ENCODE results near the gene FNIP2. TPM values are rescaled to one million over a fixed set of nuclear protein-coding genes. Genes with fewer than 3 reads are reported as not detected.

The FNIP2 gene
- total RNA-seq, 4 donors from 2014 or later: 21.4 to 31.7 (median 28.1) TPM

GRCh38 chr4:158801066-158801465, 32.2 kb downstream of the FNIP2 start:
- no peak overlapping the region for H3K27ac ChIP-seq
- H3K27me3 ChIP-seq: no peaks in the 10 kb centered on the region
- no peaks in the 10 kb centered on the region for H3K9me3 ChIP-seq
- 62% methylated on average over 4 of the region's 4 CpGs for WGBS
- peaks cover 29% of the 10 kb centered on the region for H3K4me1 ChIP-seq
- no peak overlapping the region for H3K4me3 ChIP-seq
- no peaks in the 10 kb centered on the region for H3K36me3 ChIP-seq
- TF ChIP-seq EP300 (IDR thresholded peaks at IDR 0.05): no peak
- TF ChIP-seq POLR2AphosphoS5 (IDR thresholded peaks at IDR 0.05): no peak
- no peak for TF ChIP-seq CTCF (IDR thresholded peaks at IDR 0.05)
- TF ChIP-seq POLR2A (IDR thresholded peaks at IDR 0.05): no peak
- DNase-seq (ENCODE audit: low spot score in 2 of 2): no peak

GRCh38 chr4:158801677-158802076, 32.9 kb downstream of the FNIP2 start:
- WGBS: 95% methylated on average over 3 of the region's 3 CpGs
- Histone ChIP-seq H3K9me3 (no peaks in the 10 kb centered on the region), H3K27ac (no peak overlapping the region), H3K4me3 (no peak overlapping the region), H3K27me3 (no peaks in the 10 kb centered on the region), H3K36me3 (no peaks in the 10 kb centered on the region), H3K4me1 (peaks cover 35% of the 10 kb centered on the region)
- no peak for DNase-seq (ENCODE audit: low spot score in 2 of 2)
- no peak for TF ChIP-seq EP300 (IDR thresholded peaks at IDR 0.05)
- no peak for TF ChIP-seq CTCF (IDR thresholded peaks at IDR 0.05)
- TF ChIP-seq POLR2A (IDR thresholded peaks at IDR 0.05): no peak
- TF ChIP-seq POLR2AphosphoS5 (IDR thresholded peaks at IDR 0.05): no peak

GRCh38 chr4:158802914-158803313, 34.1 kb downstream of the FNIP2 start:
- 91% methylated on average over 1 of the region's 1 CpG for WGBS
- TF ChIP-seq CTCF (IDR thresholded peaks at IDR 0.05): no peak
- TF ChIP-seq EP300 (IDR thresholded peaks at IDR 0.05): no peak
- TF ChIP-seq POLR2AphosphoS5 (IDR thresholded peaks at IDR 0.05): no peak
- no peak for TF ChIP-seq POLR2A (IDR thresholded peaks at IDR 0.05)
- Histone ChIP-seq H3K4me3 (no peak overlapping the region), H3K27me3 (no peaks in the 10 kb centered on the region), H3K9me3 (no peaks in the 10 kb centered on the region), H3K27ac (no peak overlapping the region), H3K36me3 (no peaks in the 10 kb centered on the region), H3K4me1 (peaks cover 43% of the 10 kb centered on the region)
- DNase-seq (ENCODE audit: low spot score in 2 of 2): no peak

- no peak for DNase-seq (ENCODE audit: low spot score in 2 of 2)
- Histone ChIP-seq H3K36me3 (no peaks in the 10 kb centered on the region), H3K4me1 (peaks cover 56% of the 10 kb centered on the region), H3K27me3 (no peaks in the 10 kb centered on the region), H3K4me3 (peak overlapping the region; percentile 1), H3K27ac (peak overlapping the region; percentile 34), H3K9me3 (no peaks in the 10 kb centered on the region)
- 78% methylated on average over 10 of the region's 10 CpGs for WGBS
- TF ChIP-seq POLR2AphosphoS5 (IDR thresholded peaks at IDR 0.05) (no peak), EP300 (IDR thresholded peaks at IDR 0.05) (no peak), CTCF (IDR thresholded peaks at IDR 0.05) (no peak), POLR2A (IDR thresholded peaks at IDR 0.05) (no peak)
Measured at GRCh38 chr4:158805635-158806471, 37.0 kb downstream of the FNIP2 start.

- no peak for TF ChIP-seq EP300 (IDR thresholded peaks at IDR 0.05)
- no peak for TF ChIP-seq POLR2AphosphoS5 (IDR thresholded peaks at IDR 0.05)
- no peak for TF ChIP-seq CTCF (IDR thresholded peaks at IDR 0.05)
- no peak for TF ChIP-seq POLR2A (IDR thresholded peaks at IDR 0.05)
- no peaks in the 10 kb centered on the region for H3K9me3 ChIP-seq
- peaks cover 68% of the 10 kb centered on the region for H3K4me1 ChIP-seq
- no peak overlapping the region for H3K4me3 ChIP-seq
- WGBS: 84% methylated on average over 3 of the region's 3 CpGs
- H3K36me3 ChIP-seq: no peaks in the 10 kb centered on the region
- no peak for DNase-seq (ENCODE audit: low spot score in 2 of 2)
- H3K27me3 ChIP-seq: no peaks in the 10 kb centered on the region
- no peak overlapping the region for H3K27ac ChIP-seq
Measured at GRCh38 chr4:158807691-158808090, 38.9 kb downstream of the FNIP2 start.
